GM23338 (cell line): Measurements from ENCODE around the gene ODF4.

ENCODE experiments used
- CREB1 ChIP-seq: fragments of 250-450 bp; sonication (Bioruptor Pico); IDR thresholded peaks from 2 replicates; pipeline ENCODE4 v1.5.0; 2020; ENCODE audit warnings: low read depth, mild to moderate bottlenecking, moderate library complexity
- CTCF ChIP-seq, 2 experiments: fragments of 200-600 bp in 1 of 2; sonication (generic) in 1 of 2; conservative IDR thresholded peaks; 2 replicates each; pipeline versions ENCODE4 v1.5.1 to v1.6.1; 2016 to 2017; ENCODE audit warnings: antibody characterized with exemption in 2 of 2, low read depth in 2 of 2, mild to moderate bottlenecking in 2 of 2, moderate library complexity in 1 of 2
- EZH2 ChIP-seq: fragments of 200-600 bp; sonication (generic); IDR thresholded peaks from one replicate; pipeline ENCODE4 v1.8.0; 2017; ENCODE audit warnings: antibody characterized with exemption, mild to moderate bottlenecking, low read depth; ENCODE audit not compliant: unreplicated experiment
- EZH2phosphoT487 ChIP-seq: fragments of 200-600 bp; sonication (generic); IDR thresholded peaks from one replicate; pipeline ENCODE4 v1.8.1; 2018; ENCODE audit warnings: antibody characterized with exemption; ENCODE audit not compliant: unreplicated experiment
- JUNB ChIP-seq: IDR thresholded peaks from one replicate; pipeline ENCODE4 v1.6.1; 2016; ENCODE audit warnings: antibody characterized with exemption; ENCODE audit not compliant: unreplicated experiment
- POLR2AphosphoS5 ChIP-seq: IDR thresholded peaks from 2 replicates; pipeline ENCODE4 v1.6.1; 2016; ENCODE audit warnings: antibody characterized with exemption, low read depth
- REST ChIP-seq: IDR thresholded peaks from one replicate; pipeline ENCODE4 v1.6.1; 2018; ENCODE audit warnings: antibody characterized with exemption; ENCODE audit not compliant: unreplicated experiment

DNA sequence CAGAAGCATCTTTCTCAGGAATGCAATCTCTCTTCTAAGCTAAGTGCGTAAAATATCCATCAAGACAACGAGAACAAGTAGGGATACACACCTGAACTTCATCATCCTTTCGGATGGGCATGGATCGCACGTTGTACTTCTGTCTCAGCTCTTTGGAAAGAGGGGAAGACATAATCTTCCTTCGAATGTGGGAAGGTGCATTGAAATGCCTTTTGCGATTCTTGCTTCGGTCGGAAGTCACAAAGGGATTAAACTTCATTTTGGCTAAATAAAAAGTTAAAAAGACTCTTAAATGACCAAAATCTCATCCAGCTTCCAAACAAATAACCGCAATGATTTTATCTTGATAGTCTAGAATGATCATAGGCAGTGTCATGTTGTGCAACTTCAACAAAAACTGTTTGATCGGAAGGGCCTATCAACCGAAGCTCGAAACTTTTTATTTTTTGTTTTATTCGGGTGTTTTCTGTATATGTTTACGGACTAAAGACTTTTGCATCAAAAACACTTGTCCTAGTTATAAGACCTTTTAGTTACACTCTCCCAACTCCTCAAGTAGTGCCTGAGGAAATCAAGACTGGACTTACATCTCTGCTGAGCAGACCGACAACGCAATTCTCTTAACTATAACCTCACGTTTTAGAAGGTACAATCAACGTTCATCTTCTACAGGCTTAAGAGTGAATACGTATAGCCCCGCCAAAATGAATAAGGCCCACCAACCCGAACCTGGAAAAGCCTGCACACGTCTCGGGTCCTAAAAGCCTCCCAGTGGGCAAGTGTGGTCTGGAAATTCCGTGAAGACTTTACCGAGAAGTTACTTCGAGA is 42.6 kb downstream of the ODF4 start:
- TF ChIP-seq EZH2, result no peak
- no peak for TF ChIP-seq EZH2phosphoT487
- no peak for TF ChIP-seq CTCF (conservative IDR thresholded peaks at IDR 0.05; ENCODE audit: low read depth in 2 of 2)
- no peak for TF ChIP-seq POLR2AphosphoS5
- TF ChIP-seq REST, result no peak
- no peak for TF ChIP-seq CREB1 (CRISPR knock-in tag)
- TF ChIP-seq JUNB, result no peak
